ENCODE data around the gene C10orf90. TPM values are rescaled to one million over a fixed set of nuclear protein-coding genes. Genes with fewer than 3 reads are reported as not detected.

C10orf90 gene
- polyA plus RNA-seq, 4 donors, result 0.52 to 0.97 (median 0.72) TPM

DNA sequence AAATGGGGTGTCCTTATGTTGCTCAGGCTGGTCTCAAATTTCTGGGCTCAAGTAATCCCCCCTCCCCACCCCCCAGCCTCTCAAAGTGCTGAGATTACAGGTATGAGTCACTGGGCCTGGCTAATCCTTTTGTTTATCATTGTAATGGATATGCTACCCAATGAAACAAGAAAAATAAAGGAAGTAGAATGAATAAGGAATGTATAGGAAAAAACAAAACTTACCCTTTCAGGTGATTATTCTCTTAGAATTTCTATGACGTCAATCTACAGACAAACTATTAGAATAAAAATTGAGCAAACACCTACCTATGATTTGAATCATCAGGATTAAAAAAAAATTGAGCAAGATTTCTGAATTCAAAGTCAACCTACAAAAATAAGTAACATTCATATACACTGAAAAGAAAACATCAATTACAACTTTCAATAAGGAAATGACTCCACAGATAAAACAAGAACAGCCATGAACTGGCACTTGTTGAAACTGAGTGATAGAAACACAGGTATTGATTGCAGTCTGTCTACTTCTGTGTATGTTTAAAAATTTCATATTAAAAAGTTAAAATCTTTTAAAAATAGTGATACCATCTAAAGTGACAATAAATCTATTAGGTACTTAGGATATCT lies 294.5 kb downstream of the C10orf90 start:
- DNase-seq (ENCODE audit: low read depth in 4 of 4, low spot score in 3 of 4), result no peak

DNA sequence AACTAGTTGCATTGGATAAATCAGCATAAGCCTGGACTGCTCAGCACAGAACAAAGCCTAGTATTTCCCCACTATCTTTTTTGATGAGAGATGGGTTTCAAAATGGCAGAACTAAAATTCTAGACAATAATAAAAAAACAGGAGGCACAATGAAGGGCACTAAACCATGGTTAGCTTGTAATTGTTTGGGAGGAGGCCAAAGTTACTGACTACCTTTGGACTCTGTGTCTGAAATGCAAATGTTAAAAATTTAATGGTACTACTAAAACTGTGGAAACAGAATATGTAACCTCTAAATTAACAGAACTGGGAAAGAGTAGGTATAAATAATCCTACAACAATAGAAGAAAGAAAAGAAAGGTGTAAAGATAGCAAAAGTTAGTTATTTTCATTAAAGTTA lies 295.2 kb downstream of the C10orf90 start:
- DNase-seq (ENCODE audit: low read depth in 4 of 4, low spot score in 3 of 4), result no peak

Other genes with a start within 250 kb of the C10orf90 start
- gene DOCK1, start 234.7 kb upstream of the C10orf90 start, polyA plus RNA-seq (ENCODE audit: insufficient read length in 4 of 4), result 10 to 100 TPM; 59.0 to 73.2 (median 68.0) TPM